HEK293 (cell line): ENCODE data around the gene DENND10.
A peak's percentile ranks its signal among the peaks of the same experiment; 100 is the strongest.

ENCODE experiments used
- GLI4 ChIP-seq: fragments of 450-650 bp; formaldehyde crosslinking; IDR thresholded peaks from 2 replicates; pipeline ENCODE4 v1.5.1; 2016; ENCODE audit warnings: missing biosample characterization, missing genetic modification characterization
- HOXD13 ChIP-seq: sonication (generic); formaldehyde crosslinking; IDR thresholded peaks from 2 replicates; pipeline ENCODE4 v1.8.0; 2022; ENCODE audit warnings: missing genetic modification reagents, borderline replicate concordance
- KLF9 ChIP-seq: fragments of 450-650 bp; formaldehyde crosslinking; IDR thresholded peaks from 2 replicates; pipeline ENCODE4 v1.5.1; 2016; ENCODE audit warnings: missing biosample characterization, missing genetic modification characterization, low read depth
- MYNN ChIP-seq: fragments of 450-650 bp; formaldehyde crosslinking; IDR thresholded peaks from 2 replicates; pipeline ENCODE4 v1.5.1; 2016; ENCODE audit warnings: missing biosample characterization, missing genetic modification characterization, borderline replicate concordance
- PATZ1 ChIP-seq: fragments of 450-650 bp; formaldehyde crosslinking; IDR thresholded peaks from 2 replicates; pipeline ENCODE4 v1.5.1; 2016; ENCODE audit warnings: missing biosample characterization, missing genetic modification characterization
- SALL2 ChIP-seq: fragments of 450-650 bp; formaldehyde crosslinking; IDR thresholded peaks from 2 replicates; pipeline ENCODE4 v1.5.0; 2017; ENCODE audit warnings: missing biosample characterization, mild to moderate bottlenecking, missing genetic modification characterization, borderline replicate concordance
- SP2 ChIP-seq: fragments of 450-650 bp; formaldehyde crosslinking; IDR thresholded peaks from 2 replicates; pipeline ENCODE4 v1.5.1; 2016; ENCODE audit warnings: missing biosample characterization, missing genetic modification characterization
- WT1 ChIP-seq: fragments of 450-650 bp; formaldehyde crosslinking; IDR thresholded peaks from 2 replicates; pipeline ENCODE4 v1.5.1; 2016; ENCODE audit warnings: missing biosample characterization, missing genetic modification characterization
- YY1 ChIP-seq: fragments of 450-650 bp; formaldehyde crosslinking; IDR thresholded peaks from 2 replicates; pipeline ENCODE4 v1.5.1; 2018; ENCODE audit warnings: missing biosample characterization, missing genetic modification characterization
- YY2 ChIP-seq: fragments of 450-650 bp; formaldehyde crosslinking; IDR thresholded peaks from 2 replicates; pipeline ENCODE4 v1.5.1; 2016; ENCODE audit warnings: missing biosample characterization, missing genetic modification characterization
- ZBTB11 ChIP-seq: fragments of 450-650 bp; formaldehyde crosslinking; conservative IDR thresholded peaks from 2 replicates; pipeline ENCODE4 v1.5.1; 2016; ENCODE audit warnings: low read depth, missing biosample characterization, missing genetic modification characterization
- ZBTB26 ChIP-seq: fragments of 450-650 bp; formaldehyde crosslinking; optimal IDR thresholded peaks from 2 replicates; pipeline ENCODE3; 2016; ENCODE audit warnings: missing biosample characterization, mild to moderate bottlenecking, missing genetic modification characterization
- ZBTB49 ChIP-seq: fragments of 450-650 bp; formaldehyde crosslinking; IDR thresholded peaks from 2 replicates; pipeline ENCODE4 v1.5.1; 2016; ENCODE audit warnings: missing biosample characterization, missing genetic modification characterization, low read depth
- ZFP41 ChIP-seq: fragments of 450-650 bp; formaldehyde crosslinking; IDR thresholded peaks from 2 replicates; pipeline ENCODE4 v1.5.1; 2016; ENCODE audit warnings: missing biosample characterization, missing genetic modification characterization, borderline replicate concordance
- ZNF24 ChIP-seq: fragments of 450-650 bp; formaldehyde crosslinking; IDR thresholded peaks from 2 replicates; pipeline ENCODE4 v1.5.1; 2016; ENCODE audit warnings: missing biosample characterization, missing genetic modification characterization
- ZNF433 ChIP-seq: fragments of 450-650 bp; formaldehyde crosslinking; IDR thresholded peaks from 2 replicates; pipeline ENCODE4 v1.5.1; 2016; ENCODE audit warnings: missing biosample characterization, missing genetic modification characterization, low read depth
- ZNF449 ChIP-seq: fragments of 450-650 bp; formaldehyde crosslinking; IDR thresholded peaks from 2 replicates; pipeline ENCODE4 v1.5.1; 2017; ENCODE audit warnings: missing biosample characterization, mild to moderate bottlenecking, missing genetic modification characterization, moderate library complexity
- ZNF513 ChIP-seq: fragments of 450-650 bp; IDR thresholded peaks from 2 replicates; pipeline ENCODE4 v1.5.1; 2018; ENCODE audit warnings: missing biosample characterization, missing genetic modification characterization
- ZNF529 ChIP-seq: fragments of 450-650 bp; formaldehyde crosslinking; IDR thresholded peaks from 2 replicates; pipeline ENCODE4 v1.5.1; 2017; ENCODE audit warnings: missing genetic modification characterization, missing biosample characterization; ENCODE audit not compliant: insufficient replicate concordance
- ZNF645 ChIP-seq: fragments of 450-650 bp; formaldehyde crosslinking; IDR thresholded peaks from 2 replicates; pipeline ENCODE4; 2016; ENCODE audit warnings: missing biosample characterization, missing genetic modification characterization
- ZNF660 ChIP-seq: fragments of 450-650 bp; IDR thresholded peaks from 2 replicates; pipeline ENCODE4 v1.5.1; 2018; ENCODE audit warnings: missing biosample characterization, mild to moderate bottlenecking, missing genetic modification characterization
- ZNF76 ChIP-seq: fragments of 450-650 bp; formaldehyde crosslinking; IDR thresholded peaks from 2 replicates; pipeline ENCODE4; 2016; ENCODE audit warnings: low read depth, missing biosample characterization, missing genetic modification characterization, borderline replicate concordance
- ZNF777 ChIP-seq: fragments of 450-650 bp; formaldehyde crosslinking; IDR thresholded peaks from 2 replicates; pipeline ENCODE4 v1.5.1; 2017; ENCODE audit warnings: missing biosample characterization, missing genetic modification characterization, borderline replicate concordance

Gene DENND10

GRCh38 chr10:119178372-119179119 is 74.6 kb downstream of the DENND10 start, which contains the start of gene PRDX3 (continued):
- peak; percentile 72 for TF ChIP-seq ZBTB26 (tag by site-specific recombination)
- peak; percentile 92 for TF ChIP-seq YY1 (tag by site-specific recombination)
- no peak for TF ChIP-seq WT1 (tag by site-specific recombination)
- no peak for TF ChIP-seq ZNF433 (tag by site-specific recombination)
- no peak for TF ChIP-seq SALL2 (tag by site-specific recombination)
- TF ChIP-seq ZBTB49: no peak
- 0 out of 2 replicates have a peak, but pooled peaks have one; percentile 71 for TF ChIP-seq ZNF24 (tag by site-specific recombination)
- no peak for TF ChIP-seq ZNF645 (tag by site-specific recombination)
- TF ChIP-seq ZNF660: peak; percentile 62
- TF ChIP-seq HOXD13 (CRISPR knock-in tag): no peak
- no peak for TF ChIP-seq MYNN (tag by site-specific recombination)
- peak; percentile 97 for TF ChIP-seq ZBTB11 (tag by site-specific recombination)
- peak; percentile 70; the same call in 1 of the 2 replicates for TF ChIP-seq ZNF76 (tag by site-specific recombination)
- 0 out of 2 replicates have a peak, but pooled peaks have one; percentile 8 for TF ChIP-seq ZNF449 (tag by site-specific recombination)
- peak; percentile 93 for TF ChIP-seq PATZ1 (tag by site-specific recombination)
- no peak for TF ChIP-seq ZNF529 (tag by site-specific recombination)
- 0 out of 2 replicates have a peak, but pooled peaks have one; percentile 28 for TF ChIP-seq GLI4 (tag by site-specific recombination)
- peak; percentile 90 for TF ChIP-seq KLF9 (tag by site-specific recombination)
- peak; percentile 87 for TF ChIP-seq YY2
- TF ChIP-seq SP2 (tag by site-specific recombination): peak; percentile 89
- no peak for TF ChIP-seq ZNF513 (tag by site-specific recombination)
- no peak for TF ChIP-seq ZFP41 (tag by site-specific recombination)
- TF ChIP-seq ZNF777 (tag by site-specific recombination): no peak
